AG08396 (cell line): Measurements from ENCODE around the gene FEN1.

Source experiments
- DNase-seq: peaks from one replicate; pipeline ENCODE4 v3.0.0; 2012; ENCODE audit warnings: low spot score, mixed read lengths

FEN1 gene

DNA sequence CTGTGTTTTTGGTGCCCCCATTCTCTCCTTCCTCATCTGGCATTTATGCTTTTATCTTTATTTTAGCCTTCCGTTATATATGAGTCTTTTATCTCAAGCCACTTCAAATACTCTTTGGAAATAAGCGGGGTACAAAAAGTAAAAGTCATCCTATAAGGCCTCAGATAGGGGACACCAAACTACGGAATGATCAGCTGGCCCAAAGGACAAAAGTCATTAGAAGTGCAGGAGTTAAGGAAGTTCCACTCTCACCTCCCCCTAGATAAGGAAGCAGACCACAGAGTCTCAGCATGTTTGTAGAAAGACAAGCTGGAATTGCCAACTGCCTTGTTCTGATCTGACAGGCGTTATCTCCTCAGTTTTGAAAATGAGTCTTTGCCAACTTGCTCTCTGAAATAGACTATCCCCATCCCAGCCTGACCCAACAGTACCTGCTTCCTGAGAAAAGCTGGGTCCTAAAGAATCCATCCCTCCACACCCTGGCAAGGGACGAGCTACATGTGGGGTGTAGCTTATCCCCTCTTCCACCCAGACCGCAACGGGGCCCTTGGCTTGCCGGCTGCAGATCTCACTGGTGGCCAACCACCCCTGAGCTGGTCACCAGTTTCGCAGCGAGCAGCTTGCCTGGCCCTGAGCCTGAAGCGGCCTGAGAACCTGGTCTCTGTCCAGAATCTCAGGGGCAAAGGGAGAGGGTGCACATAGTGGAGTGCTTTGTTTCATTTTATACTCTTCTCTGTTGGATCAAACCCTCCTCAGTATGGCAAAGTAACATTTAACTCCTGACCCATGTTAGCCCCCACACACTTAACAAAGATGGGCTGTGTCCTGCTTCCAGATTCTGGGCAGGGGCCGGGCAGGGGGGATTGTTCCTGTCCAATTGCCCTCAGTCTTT, 49.2 kb downstream of the FEN1 start:
- no peak for DNase-seq

DNA sequence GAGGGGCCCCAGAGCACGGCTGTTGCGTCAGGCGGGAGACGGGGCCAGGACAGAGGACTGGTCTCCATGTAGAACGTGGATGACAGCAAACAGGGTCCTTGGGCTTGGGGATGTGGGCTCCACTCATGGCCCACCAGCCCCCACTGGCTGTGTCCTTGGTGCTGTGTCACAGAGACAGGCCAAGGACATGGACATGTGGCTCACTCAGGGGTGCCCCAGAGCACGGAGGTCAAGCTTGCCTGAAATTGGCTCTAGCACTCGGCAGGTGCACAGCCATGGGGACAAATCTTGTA, 49.8 kb downstream of the FEN1 start:
- no peak for DNase-seq

DNA sequence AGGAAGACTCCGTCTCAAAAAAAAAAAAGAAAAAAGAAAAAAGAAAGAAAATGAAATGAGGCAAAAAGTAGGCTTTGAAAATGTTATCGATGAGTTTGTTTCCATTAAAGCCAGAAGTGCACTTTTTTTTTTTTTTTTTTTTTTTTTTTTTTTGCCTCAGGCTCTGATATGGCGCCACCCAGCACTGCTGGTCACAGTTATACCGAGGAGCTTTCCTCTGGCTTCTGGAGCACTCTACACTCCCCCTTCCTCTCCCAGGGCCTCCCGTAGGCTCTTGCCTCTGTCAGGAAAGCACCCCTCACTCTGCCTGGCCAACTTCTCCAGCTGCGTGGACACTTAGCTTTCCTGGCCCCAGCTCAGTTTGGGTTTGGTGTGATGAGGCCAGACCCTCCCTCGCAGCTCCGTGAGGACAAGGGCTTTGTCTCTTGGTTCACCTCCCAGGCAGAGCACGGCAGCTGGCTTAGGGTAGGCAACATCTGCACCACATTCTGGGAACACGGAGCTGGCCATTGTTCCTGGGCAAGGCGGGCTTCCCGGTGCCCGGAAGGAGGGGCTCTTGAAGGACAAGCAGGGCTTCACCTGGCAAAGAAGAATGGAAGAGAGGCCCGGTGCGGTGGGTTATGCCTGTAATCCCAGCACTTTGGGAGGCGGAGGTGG, 52.3 kb downstream of the FEN1 start:
- no peak for DNase-seq

DNA sequence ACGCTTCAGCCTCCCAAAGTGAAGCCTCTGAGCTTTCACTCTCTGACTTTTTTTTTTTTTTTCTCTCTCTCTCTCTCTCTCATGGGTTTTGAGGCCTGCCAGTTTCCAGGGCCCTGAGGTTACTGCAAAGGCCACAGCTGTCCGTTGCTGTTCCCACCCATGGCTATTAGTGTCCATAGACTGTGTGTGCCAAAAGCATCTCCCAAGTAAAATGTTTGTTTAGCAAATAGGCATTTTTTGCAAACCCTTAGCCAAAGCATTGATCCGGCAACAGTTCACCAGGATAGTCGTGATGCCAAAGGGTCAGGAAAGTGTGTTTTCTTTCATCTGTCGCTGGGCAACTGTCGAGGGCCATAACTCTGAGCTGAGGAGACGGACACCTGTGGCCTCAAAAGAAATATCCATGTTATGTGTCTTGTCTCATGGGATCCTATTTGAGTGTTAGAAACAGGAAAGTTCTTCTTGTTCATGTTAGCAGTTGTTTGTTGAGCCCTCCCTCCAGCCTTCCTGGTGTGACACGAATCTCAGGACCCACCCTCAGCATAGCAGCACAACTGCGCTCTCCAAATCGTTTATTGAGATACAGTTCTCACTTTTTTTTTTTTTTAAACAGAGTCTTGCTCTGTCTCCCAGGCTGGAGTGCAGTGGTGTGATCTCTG, 53.8 kb downstream of the FEN1 start:
- DNase-seq: no peak
